ENCODE results near the gene CRNKL1. TPM values are rescaled to one million over a fixed set of nuclear protein-coding genes. Genes with fewer than 3 reads are reported as not detected.

Gene CRNKL1
- total and polyA plus RNA-seq, 2 of the 4 experiments (the other 2 are of a cell fraction): 7.4 to 20.1 TPM

- H4K8ac ChIP-seq (ENCODE audit: low read depth in 2 of 2, low read length in 2 of 2): peak overlapping the region in 1 of 2 experiments; percentile 57; a peak in 2 of 4 replicates
- ChIA-PET POLR2A (ENCODE audit: unreplicated experiment) (no interaction called here), CTCF (no interaction called here)
- peak overlapping the region; percentile 45; the same call in 1 of the 2 replicates for H3K27ac ChIP-seq (ENCODE audit: insufficient read depth, low read length)
- no peak overlapping the region for H3K4me3 ChIP-seq (ENCODE audit: insufficient read depth, low read depth, low read length)
- H2AFZ ChIP-seq (replicated peaks; ENCODE audit: low read length, poor library complexity): no peak overlapping the region
- WGBS, 2 experiments (ENCODE audit: extremely low coverage in 2 of 2, insufficient read length in 1 of 2): no CpG with 5 or more reads among the region's 4 CpGs
- intact Hi-C loops (cut with micrococcal nuclease): no loop called here
- H2AK9ac ChIP-seq (replicated peaks; ENCODE audit: low read depth, low read length, poor library complexity): no peak overlapping the region
- H3K23ac ChIP-seq (ENCODE audit: low read depth, low read length): peak overlapping the region; percentile 63
- peak overlapping the region; percentile 66 for H2BK5ac ChIP-seq (ENCODE audit: low read depth, low read length, poor library complexity, severe bottlenecking)
- H2BK120ac ChIP-seq (ENCODE audit: low read depth, low read length): peak overlapping the region; percentile 32; the same call in 1 of the 2 replicates
- BruUV-seq (replicated peaks): no TSS peak
- H4K91ac ChIP-seq (ENCODE audit: insufficient read depth, low read depth, low read length): no peak overlapping the region
- H3K14ac ChIP-seq (replicated peaks; ENCODE audit: low read depth, low read length): peak overlapping the region; percentile 22; the same call in 1 of the 2 replicates
- no peaks in the 10 kb centered on the region for H3K27me3 ChIP-seq (ENCODE audit: control insufficient read depth, insufficient read depth, low read length)
- peak overlapping the region; percentile 20; the same call in 1 of the 3 replicates for H2BK15ac ChIP-seq (ENCODE audit: low read depth, low read length)
- H3K4me2 ChIP-seq (ENCODE audit: low read depth, low read length): no peak overlapping the region
- peaks cover 23% of the 10 kb centered on the region for H3K4me1 ChIP-seq (ENCODE audit: control insufficient read depth, insufficient read depth, low read length)
- H3K9me3 ChIP-seq (ENCODE audit: control insufficient read depth, insufficient read depth, low read length): no peaks in the 10 kb centered on the region
- peaks cover 18% of the 10 kb centered on the region for H3K36me3 ChIP-seq (ENCODE audit: control insufficient read depth, insufficient read depth, low read length)
- H2BK20ac ChIP-seq (ENCODE audit: low read depth, low read length): no peak overlapping the region
- peaks cover 32% of the 10 kb centered on the region for H3K9me1 ChIP-seq (ENCODE audit: insufficient read depth, low read length)
- DNase-seq (no peak), ATAC-seq (ENCODE audit: low read depth) (no peak)
- in situ Hi-C loops (cut with MboI; ENCODE audit: low sequenced_read_pairs): no loop called here
- dilution Hi-C loops (cut with HindIII; ENCODE audit: low sequenced_read_pairs, unreplicated experiment): no loop called here
- H3K18ac ChIP-seq (ENCODE audit: low read depth, low read length): no peak overlapping the region; the same call in 1 of the 2 replicates
- H3K56ac ChIP-seq (ENCODE audit: extremely low read depth, insufficient read depth, low read length): no peak overlapping the region
- H2AK5ac ChIP-seq (ENCODE audit: low read depth, low read length): peak overlapping the region; percentile 66
- no peak for TF ChIP-seq CTCF (conservative IDR thresholded peaks at IDR 0.05; ENCODE audit: low read depth, low read length)
- H3K79me1 ChIP-seq (ENCODE audit: low read depth in 1 of 2, low read length in 2 of 2): peaks cover 11 to 71% of the 10 kb centered on the region in 2 experiments; a peak in 3 of 4 replicates
- H4K5ac ChIP-seq (ENCODE audit: low read depth, low read length): no peak overlapping the region
- no peak overlapping the region for H3K9ac ChIP-seq (ENCODE audit: low read depth, low read length)
- peak overlapping the region; percentile 52 for H3K4ac ChIP-seq (ENCODE audit: low read depth, low read length)
- H4K20me1 ChIP-seq (ENCODE audit: insufficient read depth, low read length): peaks cover 74% of the 10 kb centered on the region
Observed at GRCh38 chr20:19987046-19987445, 65.2 kb downstream of the CRNKL1 start.
